Cortex of kidney (tissue), 1 donor: ENCODE data around the gene SMIM24.
"Not testable (repeated sequence)": the region's sequence is repeated elsewhere in the genome, so short reads cannot be mapped to it uniquely, and the experiment has no call there.

Experiments
- DNase-seq: peaks from one replicate; lab custom pipeline; 2025; lab: John Stamatoyannopoulos, UW

Gene SMIM24

GRCh38 chr19:3455960-3456601 lies 24.2 kb downstream of the SMIM24 start:
- DNase-seq: no peak

- DNase-seq: no peak
Observed at GRCh38 chr19:3455393-3455955, 24.9 kb downstream of the SMIM24 start.

- DNase-seq: no peak
Observed at GRCh38 chr19:3454656-3455392, 25.5 kb downstream of the SMIM24 start.

- DNase-seq: no peak
Observed at GRCh38 chr19:3453840-3454239, 26.5 kb downstream of the SMIM24 start.

GRCh38 chr19:3452942-3453214 lies 27.4 kb downstream of the SMIM24 start:
- not testable (repeated sequence) for DNase-seq

GRCh38 chr19:3452171-3452941 lies 28.0 kb downstream of the SMIM24 start:
- no peak for DNase-seq

- DNase-seq: no peak
Observed at GRCh38 chr19:3451451-3451866, 28.9 kb downstream of the SMIM24 start.

GRCh38 chr19:3450796-3451411 lies 29.4 kb downstream of the SMIM24 start:
- DNase-seq: no peak

GRCh38 chr19:3448616-3449334 lies 31.6 kb downstream of the SMIM24 start:
- no peak for DNase-seq

- DNase-seq: not testable (repeated sequence)
Observed at GRCh38 chr19:3446657-3447056, 33.7 kb downstream of the SMIM24 start.

- no peak for DNase-seq
Observed at GRCh38 chr19:3444695-3445234, 35.6 kb downstream of the SMIM24 start.

- DNase-seq: no peak
Observed at GRCh38 chr19:3443840-3444694, 36.3 kb downstream of the SMIM24 start.

GRCh38 chr19:3442487-3443071 lies 37.7 kb downstream of the SMIM24 start:
- no peak for DNase-seq

GRCh38 chr19:3441986-3442329 lies 38.4 kb downstream of the SMIM24 start:
- DNase-seq: no peak

- DNase-seq: no peak
Observed at GRCh38 chr19:3441089-3441985, 39.0 kb downstream of the SMIM24 start.

GRCh38 chr19:3440082-3440481 lies 40.2 kb downstream of the SMIM24 start:
- DNase-seq: no peak

- peak; percentile 74 for DNase-seq
Observed at GRCh38 chr19:3434630-3435553, 45.4 kb downstream of the SMIM24 start.
